ENCODE data around the gene KDM7A.

Gene KDM7A

GRCh38 chr7:140055833-140056232 is 121.0 kb downstream of the KDM7A start:
- DNase-seq (ENCODE audit: low read depth, low spot score): no peak

- DNase-seq (ENCODE audit: low read depth, low spot score): no peak
These were observed 122.0 kb downstream of the KDM7A start for GRCh38 chr7:140054751-140055150.

GRCh38 chr7:140053812-140054539 is 122.8 kb downstream of the KDM7A start:
- DNase-seq (ENCODE audit: low read depth, low spot score): no peak

GRCh38 chr7:140051820-140052219 is 125.0 kb downstream of the KDM7A start:
- DNase-seq (ENCODE audit: low read depth, low spot score): no peak

GRCh38 chr7:140050100-140050499 is 126.7 kb downstream of the KDM7A start:
- no peak for DNase-seq (ENCODE audit: low read depth, low spot score)

GRCh38 chr7:140049339-140050024 is 127.3 kb downstream of the KDM7A start:
- no peak for DNase-seq (ENCODE audit: low read depth, low spot score)

GRCh38 chr7:140048989-140049338 is 127.8 kb downstream of the KDM7A start:
- no peak for DNase-seq (ENCODE audit: low read depth, low spot score)

GRCh38 chr7:140048138-140048537 is 128.6 kb downstream of the KDM7A start:
- DNase-seq (ENCODE audit: low read depth, low spot score): no peak

GRCh38 chr7:140047197-140047596 is 129.6 kb downstream of the KDM7A start:
- no peak for DNase-seq (ENCODE audit: low read depth, low spot score)

- DNase-seq (ENCODE audit: low read depth, low spot score): no peak
These were observed 131.1 kb downstream of the KDM7A start for GRCh38 chr7:140045697-140046096.

GRCh38 chr7:140044251-140044650 is 132.5 kb downstream of the KDM7A start:
- no peak for DNase-seq (ENCODE audit: low read depth, low spot score)

- no peak for DNase-seq (ENCODE audit: low read depth, low spot score)
These were observed 134.5 kb downstream of the KDM7A start for GRCh38 chr7:140042386-140042670.

GRCh38 chr7:140041659-140042385 is 135.0 kb downstream of the KDM7A start:
- DNase-seq (ENCODE audit: low read depth, low spot score): no peak

- DNase-seq (ENCODE audit: low read depth, low spot score): no peak
These were observed 136.9 kb downstream of the KDM7A start for GRCh38 chr7:140039896-140040295.

- DNase-seq (ENCODE audit: low read depth, low spot score): no peak
These were observed 137.7 kb downstream of the KDM7A start for GRCh38 chr7:140039066-140039465.

GRCh38 chr7:140036224-140036962 is 140.4 kb downstream of the KDM7A start:
- no peak for DNase-seq (ENCODE audit: low read depth, low spot score)

GRCh38 chr7:140035400-140036223 is 141.2 kb downstream of the KDM7A start:
- DNase-seq (ENCODE audit: low read depth, low spot score): no peak
